GM12878 (cell line): ENCODE results near the gene AIP. TPM values are rescaled to one million over a fixed set of nuclear protein-coding genes. Genes with fewer than 3 reads are reported as not detected.

Source experiments
- ATAC-seq: fragments of 200-7000 bp; cut with Tn5 transposase; 3 replicates; pipeline ENCODE4 v1.9.1; 2020; ENCODE audit warnings: mild to moderate bottlenecking, moderate library complexity
- BruUV-seq: library from RNA; stranded (reverse); fragments of 400-500 nt; replicated peaks from 2 replicates; lab custom pipeline; 2021; lab: Mats Ljungman, UMichigan
- CTCF ChIA-PET: fragments of 300-600 bp; sonication (Branson Sonifier 250); formaldehyde crosslinking; extraction: SDS; loops from one replicate; lab custom pipeline; 2021; ENCODE audit warnings: inconsistent platforms; lab: Yijun Ruan, JAX
- POLR2A ChIA-PET: fragments of 350-600 bp; formaldehyde crosslinking; extraction: SDS; loops from one replicate; lab custom pipeline; 2021; ENCODE audit warnings: inconsistent platforms; lab: Charles Lee
- RAD21 ChIA-PET: fragments of 300-600 bp; sonication (Branson Sonifier 250); formaldehyde crosslinking; loops from one replicate; lab custom pipeline; 2023; ENCODE audit warnings: antibody characterized with exemption; ENCODE audit not compliant: unreplicated experiment; lab: Charles Lee
- SMC1A ChIA-PET: fragments of 300-600 bp; sonication (Branson Sonifier 250); formaldehyde crosslinking; loops from one replicate; lab custom pipeline; 2023; ENCODE audit not compliant: unreplicated experiment, uncharacterized antibody; lab: Charles Lee
- DNase-seq: peaks from one replicate; pipeline ENCODE4 v3.0.0-alpha.2; 2011; ENCODE audit warnings: low read depth, low spot score
- FAIRE-seq: peaks from 3 replicates; lab custom pipeline; 2011; peaks lifted over from hg19 to GRCh38; lab: Jason Lieb, UNC
- H2AFZ ChIP-seq: 2 replicates; pipeline ENCODE4 v1.6.0; 2011; ENCODE audit warnings: low read depth, low read length, control low read depth; ENCODE audit not compliant: control insufficient read depth
- H3K27ac ChIP-seq: 2 replicates; pipeline ENCODE4 v1.5.1; 2011; ENCODE audit warnings: control low read depth; ENCODE audit not compliant: control insufficient read depth, insufficient read depth
- H3K27me3 ChIP-seq, 2 experiments: replicated peaks in 1 of 2; 2 replicates each; pipeline versions ENCODE4 v1.6.0 to v1.6.1; 2011; ENCODE audit warnings: low read length in 1 of 2; ENCODE audit not compliant: control insufficient read depth in 2 of 2, insufficient read depth in 2 of 2
- H3K36me3 ChIP-seq, 2 experiments: 2 replicates each; pipeline ENCODE4 v1.5.1; 2011; ENCODE audit warnings: low read length in 1 of 2; ENCODE audit not compliant: control insufficient read depth in 2 of 2, insufficient read depth in 2 of 2
- H3K4me1 ChIP-seq: 2 replicates; pipeline ENCODE4 v1.6.1; 2011; ENCODE audit warnings: mild to moderate bottlenecking, low read length, moderate library complexity, mixed read lengths; ENCODE audit not compliant: control insufficient read depth, insufficient read depth
- H3K4me2 ChIP-seq: 2 replicates; pipeline ENCODE4 v1.6.0; 2011; ENCODE audit warnings: control low read depth; ENCODE audit not compliant: control insufficient read depth, insufficient read depth
- H3K4me3 ChIP-seq: fragments of 200-600 bp; sonication (generic); 2 replicates; pipeline ENCODE4 v1.5.1; 2016
- H3K79me2 ChIP-seq: 2 replicates; pipeline ENCODE4 v1.6.0; 2011; ENCODE audit warnings: low read length; ENCODE audit not compliant: control insufficient read depth, insufficient read depth
- H3K9ac ChIP-seq: 2 replicates; pipeline ENCODE4 v1.8.0; 2011; ENCODE audit warnings: low read length, control low read depth, mixed read lengths; ENCODE audit not compliant: control insufficient read depth, insufficient read depth
- H3K9me3 ChIP-seq: replicated peaks from 3 replicates; pipeline ENCODE4 v1.5.1; 2011; ENCODE audit warnings: mild to moderate bottlenecking, low read length; ENCODE audit not compliant: control insufficient read depth, insufficient read depth
- H4K20me1 ChIP-seq: 2 replicates; pipeline ENCODE4 v1.6.0; 2011; ENCODE audit not compliant: control insufficient read depth, insufficient read depth
- BACH1 ChIP-seq: fragments of 450-650 bp; IDR thresholded peaks from 2 replicates; pipeline ENCODE4 v1.6.1; 2017; ENCODE audit warnings: mild to moderate bottlenecking, borderline replicate concordance
- EP300 ChIP-seq, 2 experiments: fragments of 150-350 bp in 1 of 2; IDR thresholded peaks; 2 replicates each; pipeline ENCODE4 v1.6.1; 2011 to 2012; ENCODE audit warnings: low read depth in 2 of 2, low read length in 2 of 2, borderline replicate concordance in 1 of 2, improper control_type of control experiment in 1 of 2, inconsistent platforms in 1 of 2; ENCODE audit not compliant: control insufficient read depth in 1 of 2
- EZH2 ChIP-seq: IDR thresholded peaks from 2 replicates; pipeline ENCODE4 v1.6.1; 2012; ENCODE audit warnings: low read depth, mild to moderate bottlenecking, control low read depth, inconsistent platforms, low read length, borderline replicate concordance; ENCODE audit not compliant: control insufficient read depth
- GABPA ChIP-seq: IDR thresholded peaks from 2 replicates; pipeline ENCODE4 v1.6.1; 2014; ENCODE audit warnings: antibody characterized with exemption, low read depth, mild to moderate bottlenecking, inconsistent platforms
- NR2C1 ChIP-seq: fragments of 450-650 bp; IDR thresholded peaks from 2 replicates; pipeline ENCODE4 v1.6.1; 2017; ENCODE audit warnings: antibody characterized with exemption, mild to moderate bottlenecking, moderate library complexity
- NR2F1 ChIP-seq: fragments of 450-650 bp; conservative IDR thresholded peaks from 2 replicates; pipeline ENCODE4 v1.6.1; 2017; ENCODE audit warnings: mild to moderate bottlenecking
- POLR2AphosphoS2 ChIP-seq: IDR thresholded peaks from 2 replicates; pipeline ENCODE4 v1.6.1; 2011; ENCODE audit warnings: low read depth, mild to moderate bottlenecking, low read length, improper control_type of control experiment, moderate library complexity
- RELA ChIP-seq: fragments of 450-650 bp; IDR thresholded peaks from 2 replicates; pipeline ENCODE4 v1.8.0; 2014; ENCODE audit warnings: borderline replicate concordance; ENCODE audit not compliant: partially characterized antibody
- SMAD1 ChIP-seq: fragments of 450-650 bp; IDR thresholded peaks from 2 replicates; pipeline ENCODE4 v1.6.1; 2018; ENCODE audit warnings: mild to moderate bottlenecking, low read depth; ENCODE audit not compliant: partially characterized antibody
- ZSCAN29 ChIP-seq: fragments of 450-650 bp; IDR thresholded peaks from 2 replicates; pipeline ENCODE4 v1.6.1; 2017; ENCODE audit warnings: mild to moderate bottlenecking, moderate library complexity
- WGBS: methylation state at CpG from one replicate; pipeline ENCODE4 v1.1.6; 2016; ENCODE audit warnings: low lambda C conversion rate; ENCODE audit not compliant: insufficient replicate concordance, insufficient coverage; ENCODE audit errors: missing lambda C conversion rate; 5-methylcytosine and 5-hydroxymethylcytosine counted together
- in situ Hi-C: fragments of 300-500 bp; cut with MboI; formaldehyde crosslinking; loops from 9 replicates; pipeline ENCODE4 v1.14.3; 2018; ENCODE audit warnings: mixed read lengths
- intact Hi-C: fragments of 100-400 bp; cut with micrococcal nuclease; formaldehyde crosslinking; loops from one replicate; pipeline ENCODE4 v1.14.2; 2022; ENCODE audit not compliant: unreplicated experiment
- polyA plus RNA-seq, 11 experiments: library from polyadenylated mRNA; depleted of rRNA in 4 of 11; unstranded in 6 of 11; stranded (reverse) in 5 of 11; fragments of >200 nt; fragmentation: Nextera tagmentation in 4 of 11; fragmentation: Illumina TruSeq in 1 of 11; extraction: Ambion mirVana in 4 of 11; extraction: Trizol in 1 of 11; gene quantifications; 1 replicate in 1 of 11; 2 replicates in 10 of 11; pipeline versions ENCODE4 v1.2.1 to v1.2.3, GENCODE V29; 2011 to 2016; ENCODE audit warnings: inconsistent platforms in 2 of 11, missing spikeins in 2 of 11, low read depth in 1 of 11
- total RNA-seq, 4 experiments: library from RNA; depleted of rRNA in 3 of 4; stranded (reverse); fragments of >200 nt in 3 of 4; fragmentation: Illumina TruSeq in 1 of 4; extraction: Trizol in 1 of 4; gene quantifications; 2 replicates each; pipeline versions ENCODE4 v1.2.1 to v1.2.3, GENCODE V29; 2013 to 2021
- TF ChIP-seq, protein P1 (sequence below): fragments of 450-650 bp; IDR thresholded peaks from 2 replicates; pipeline ENCODE4 v1.6.1; 2016; ENCODE audit warnings: mild to moderate bottlenecking
- TF ChIP-seq, protein P2 (sequence below): fragments of 450-650 bp; formaldehyde crosslinking; IDR thresholded peaks from 2 replicates; pipeline ENCODE4 v1.4.0; 2022; ENCODE audit warnings: mild to moderate bottlenecking, moderate library complexity

AIP gene
- total and polyA plus RNA-seq, 10 of the 15 experiments (the other 5 are each of a cell fraction or from before 2014, with no cell fraction given) = 12.6 to 164 (median 104) TPM

DNA sequence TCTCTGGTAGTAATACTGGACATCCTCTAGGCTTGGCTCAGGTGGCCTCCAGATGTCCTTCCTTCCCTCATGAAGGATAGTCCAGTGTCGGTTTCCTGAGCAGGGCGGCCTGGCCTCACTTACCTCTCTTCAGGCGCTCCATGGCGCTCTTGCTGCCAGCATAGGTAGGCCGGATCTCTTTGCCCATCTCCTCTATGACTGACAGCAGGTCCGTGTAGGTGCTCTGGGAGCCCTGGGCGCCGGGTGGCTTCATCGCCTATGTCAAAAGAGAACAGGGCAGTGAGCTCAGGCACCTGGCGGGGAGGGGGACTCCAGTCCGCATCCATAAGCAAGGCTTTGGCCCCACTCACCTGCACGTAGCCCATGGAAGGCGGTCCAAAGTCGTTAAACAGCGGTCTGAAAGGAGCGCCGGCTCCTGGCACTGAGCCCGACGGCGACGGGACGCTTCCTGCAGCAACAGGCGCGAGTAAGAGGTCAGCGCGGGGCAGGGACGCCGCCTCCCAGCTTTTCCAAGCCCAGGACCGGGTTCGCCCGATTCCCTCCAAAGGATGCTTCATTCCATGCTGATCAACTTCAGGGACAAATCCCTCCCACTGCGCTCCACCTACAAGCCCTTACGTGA, 24.5 kb downstream of the AIP start:
- H3K9me3 ChIP-seq = no peaks in the 10 kb centered on the region
- ChIA-PET SMC1A (interaction anchor here (0.8 to 4.3 kb wide), 2 partner anchors 21 to 106 kb away, joined by 4 to 23 read pairs; partner anchors contain the start of gene PPP1CA), CTCF (interaction anchor here (0.5 to 1.5 kb wide), 5 partner anchors 70 to 123 kb away, joined by 3 to 7 read pairs (median 3); partner anchors contain the start of genes PPP1CA, PTPRCAP and RAD9A), POLR2A (interaction anchor here (1.2 kb wide), 1 partner anchor 70 kb away, joined by 4 read pairs; the partner anchor contains the start of gene PTPRCAP), RAD21 (interaction anchor here (1.1 to 1.2 kb wide), 5 partner anchors 39 to 152 kb away, joined by 3 to 5 read pairs (median 4); partner anchors contain the start of genes PPP1CA, RAD9A and TBC1D10C)
- H3K4me1 ChIP-seq = peaks cover 27% of the 10 kb centered on the region
- H4K20me1 ChIP-seq = no peaks in the 10 kb centered on the region
- 7% methylated on average over 33 of the region's 33 CpGs for WGBS
- peak overlapping the region; percentile 82 for H3K4me3 ChIP-seq
- peaks cover 32% of the 10 kb centered on the region for H3K79me2 ChIP-seq
- no TSS peak for BruUV-seq
- FAIRE-seq = no peak
- no peak for DNase-seq
- peak overlapping the region; percentile 60 for H3K9ac ChIP-seq
- peak overlapping the region; percentile 90 for H2AFZ ChIP-seq
- peak overlapping the region; percentile 99 for H3K4me2 ChIP-seq
- in situ Hi-C loops = no loop called here
- no peaks in the 10 kb centered on the region; a peak in 1 of 4 replicates for H3K27me3 ChIP-seq
- peak overlapping the region; percentile 74 for H3K27ac ChIP-seq
- no peaks in the 10 kb centered on the region; a peak in 1 of 4 replicates for H3K36me3 ChIP-seq
- 0 out of 2 replicates have a peak, but pooled peaks have one; percentile 4 for TF ChIP-seq NR2F1
- TF ChIP-seq EP300 (IDR thresholded peaks at IDR 0.05; ENCODE audit: borderline replicate concordance in 1 of 2, control insufficient read depth in 1 of 2, low read depth in 2 of 2, low read length in 2 of 2) = no peak
- TF ChIP-seq, protein P1, sequence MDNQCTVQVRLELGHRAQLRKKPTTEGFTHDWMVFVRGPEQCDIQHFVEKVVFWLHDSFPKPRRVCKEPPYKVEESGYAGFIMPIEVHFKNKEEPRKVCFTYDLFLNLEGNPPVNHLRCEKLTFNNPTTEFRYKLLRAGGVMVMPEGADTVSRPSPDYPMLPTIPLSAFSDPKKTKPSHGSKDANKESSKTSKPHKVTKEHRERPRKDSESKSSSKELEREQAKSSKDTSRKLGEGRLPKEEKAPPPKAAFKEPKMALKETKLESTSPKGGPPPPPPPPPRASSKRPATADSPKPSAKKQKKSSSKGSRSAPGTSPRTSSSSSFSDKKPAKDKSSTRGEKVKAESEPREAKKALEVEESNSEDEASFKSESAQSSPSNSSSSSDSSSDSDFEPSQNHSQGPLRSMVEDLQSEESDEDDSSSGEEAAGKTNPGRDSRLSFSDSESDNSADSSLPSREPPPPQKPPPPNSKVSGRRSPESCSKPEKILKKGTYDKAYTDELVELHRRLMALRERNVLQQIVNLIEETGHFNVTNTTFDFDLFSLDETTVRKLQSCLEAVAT = no peak
- TF ChIP-seq EZH2 = no peak
- TF ChIP-seq ZSCAN29 = no peak
- TF ChIP-seq GABPA = no peak
- TF ChIP-seq POLR2AphosphoS2 = no peak
- TF ChIP-seq RELA = no peak
- TF ChIP-seq NR2C1 = no peak
- no peak for TF ChIP-seq BACH1
- no peak for TF ChIP-seq SMAD1
- TF ChIP-seq, protein P2, sequence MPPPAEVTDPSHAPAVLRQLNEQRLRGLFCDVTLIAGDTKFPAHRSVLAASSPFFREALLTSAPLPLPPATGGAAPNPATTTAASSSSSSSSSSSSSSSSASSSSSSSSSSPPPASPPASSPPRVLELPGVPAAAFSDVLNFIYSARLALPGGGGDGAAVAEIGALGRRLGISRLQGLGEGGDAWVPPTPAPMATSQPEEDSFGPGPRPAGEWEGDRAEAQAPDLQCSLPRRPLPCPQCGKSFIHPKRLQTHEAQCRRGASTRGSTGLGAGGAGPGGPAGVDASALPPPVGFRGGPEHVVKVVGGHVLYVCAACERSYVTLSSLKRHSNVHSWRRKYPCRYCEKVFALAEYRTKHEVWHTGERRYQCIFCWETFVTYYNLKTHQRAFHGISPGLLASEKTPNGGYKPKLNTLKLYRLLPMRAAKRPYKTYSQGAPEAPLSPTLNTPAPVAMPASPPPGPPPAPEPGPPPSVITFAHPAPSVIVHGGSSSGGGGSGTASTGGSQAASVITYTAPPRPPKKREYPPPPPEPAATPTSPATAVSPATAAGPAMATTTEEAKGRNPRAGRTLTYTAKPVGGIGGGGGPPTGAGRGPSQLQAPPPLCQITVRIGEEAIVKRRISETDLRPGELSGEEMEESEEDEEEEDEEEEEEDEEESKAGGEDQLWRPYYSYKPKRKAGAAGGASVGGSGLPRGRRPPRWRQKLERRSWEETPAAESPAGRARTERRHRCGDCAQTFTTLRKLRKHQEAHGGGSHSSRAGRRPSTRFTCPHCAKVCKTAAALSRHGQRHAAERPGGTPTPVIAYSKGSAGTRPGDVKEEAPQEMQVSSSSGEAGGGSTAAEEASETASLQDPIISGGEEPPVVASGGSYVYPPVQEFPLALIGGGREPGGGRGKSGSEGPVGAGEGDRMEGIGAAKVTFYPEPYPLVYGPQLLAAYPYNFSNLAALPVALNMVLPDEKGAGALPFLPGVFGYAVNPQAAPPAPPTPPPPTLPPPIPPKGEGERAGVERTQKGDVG (CRISPR knock-in tag) = peak; percentile 25; the same call in 1 of the 2 replicates
- no peak for ATAC-seq
- intact Hi-C loops = loop anchor here (2.0 to 5.0 kb wide), 5 partner anchors 21 to 151 kb away; partner anchors contain the start of gene PTPRCAP
